ENCODE measurements around the gene SMOC2. TPM values are rescaled to one million over a fixed set of nuclear protein-coding genes. Genes with fewer than 3 reads are reported as not detected.

Gene SMOC2
- total RNA-seq, 1 donor, result not detected

DNA sequence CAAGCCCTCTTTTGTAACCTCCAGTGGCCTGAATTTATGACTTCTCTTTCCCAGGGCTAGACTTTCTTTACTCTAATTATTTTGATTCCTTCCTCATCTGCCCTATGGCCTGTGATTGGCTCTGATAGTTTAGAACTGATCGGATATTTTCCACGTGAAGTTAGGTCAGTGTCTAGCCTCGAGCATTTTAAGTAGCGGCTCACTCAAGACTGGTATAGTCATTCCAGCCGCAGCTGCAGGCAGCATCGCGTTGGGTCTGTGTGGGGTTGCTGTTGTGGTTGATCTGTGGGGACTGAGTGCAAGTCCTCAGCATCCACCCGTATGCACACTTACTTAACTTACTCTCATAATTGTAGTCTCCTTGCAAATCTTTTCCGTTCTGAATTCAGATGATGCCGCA is 105.7 kb downstream of the SMOC2 start:
- TF ChIP-seq CTCF (IDR thresholded peaks at IDR 0.05; ENCODE audit: insufficient read depth, low read depth, low read length), result no peak
- no peak overlapping the region for H3K4me3 ChIP-seq (ENCODE audit: low read depth, low read length)
- DNase-seq (ENCODE audit: low read depth), result no peak

GRCh38 chr6:168550326-168550725 is 109.3 kb downstream of the SMOC2 start:
- TF ChIP-seq CTCF (IDR thresholded peaks at IDR 0.05; ENCODE audit: insufficient read depth, low read depth, low read length), result no peak
- no peak for DNase-seq (ENCODE audit: low read depth)

DNA sequence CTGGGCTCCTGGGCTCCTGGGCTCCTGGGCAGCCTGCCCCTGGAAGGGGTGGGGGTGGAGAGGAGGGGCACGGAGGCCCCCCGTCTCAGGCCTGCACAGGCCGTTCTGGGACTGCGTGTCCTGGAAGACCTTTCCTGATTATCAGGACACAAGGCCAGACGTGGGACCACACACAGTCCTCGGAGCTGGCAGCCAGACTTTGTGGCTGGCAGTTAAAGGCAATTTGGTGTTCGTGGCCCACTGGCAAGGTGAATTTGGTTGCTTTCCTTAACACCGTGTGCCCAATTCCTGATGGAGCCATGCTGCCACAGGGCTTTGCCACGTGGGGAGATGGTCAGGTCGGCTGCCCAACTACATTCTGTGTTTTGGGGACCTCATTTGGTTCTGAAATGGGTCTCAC is 113.5 kb downstream of the SMOC2 start:
- DNase-seq (ENCODE audit: low read depth), result no peak
- no peak for TF ChIP-seq CTCF (IDR thresholded peaks at IDR 0.05; ENCODE audit: insufficient read depth, low read depth, low read length)
- no peak overlapping the region for H3K4me3 ChIP-seq (ENCODE audit: low read depth, low read length)

More at GRCh38 chr6:168550326-168550725, 109.3 kb downstream of the SMOC2 start:
- H3K4me3 ChIP-seq (ENCODE audit: low read depth, low read length), result no peak overlapping the region

- DNase-seq (ENCODE audit: low read depth), result no peak
- no peak overlapping the region for H3K4me3 ChIP-seq (ENCODE audit: low read depth, low read length)
- no peak for TF ChIP-seq CTCF (IDR thresholded peaks at IDR 0.05; ENCODE audit: insufficient read depth, low read depth, low read length)
Observed at GRCh38 chr6:168554898-168555617, 114.1 kb downstream of the SMOC2 start.

GRCh38 chr6:168555618-168556273 is 114.8 kb downstream of the SMOC2 start:
- no peak overlapping the region for H3K4me3 ChIP-seq (ENCODE audit: low read depth, low read length)
- DNase-seq (ENCODE audit: low read depth), result no peak
- TF ChIP-seq CTCF (IDR thresholded peaks at IDR 0.05; ENCODE audit: insufficient read depth, low read depth, low read length), result no peak

DNA sequence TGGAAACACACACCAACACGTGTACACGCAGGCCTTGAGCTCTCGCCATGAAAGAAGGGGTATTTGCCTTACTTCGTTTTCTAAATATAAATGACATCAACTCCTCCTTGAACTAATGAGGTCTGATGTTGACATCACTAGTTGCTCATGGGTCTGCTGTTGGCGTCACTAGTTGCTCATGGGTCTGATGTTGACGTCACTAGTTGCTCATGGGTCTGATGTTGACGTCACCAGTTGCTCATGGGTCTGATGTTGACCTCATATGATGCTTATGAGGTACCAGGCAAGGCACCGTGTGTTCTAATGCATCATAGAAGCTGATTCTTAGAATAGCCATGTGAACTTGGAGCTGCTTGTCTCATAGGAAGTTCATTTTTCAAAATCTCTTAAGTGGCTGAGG is 116.5 kb downstream of the SMOC2 start:
- H3K4me3 ChIP-seq (ENCODE audit: low read depth, low read length), result no peak overlapping the region
- no peak for DNase-seq (ENCODE audit: low read depth)
- TF ChIP-seq CTCF (IDR thresholded peaks at IDR 0.05; ENCODE audit: insufficient read depth, low read depth, low read length), result no peak

Measured in fibroblast of villous mesenchyme (primary cell).